HepG2 (cell line): ENCODE measurements around the gene SLC18A3. TPM values are rescaled to one million over a fixed set of nuclear protein-coding genes. Genes with fewer than 3 reads are reported as not detected.

Experiments used
- ARID2 ChIP-seq: sonication (generic); formaldehyde crosslinking; IDR thresholded peaks from 2 replicates; pipeline ENCODE4 v1.8.1; 2022; ENCODE audit warnings: mild to moderate bottlenecking, missing genetic modification reagents, borderline replicate concordance
- CHCHD3 ChIP-seq: sonication (generic); formaldehyde crosslinking; IDR thresholded peaks from 2 replicates; pipeline ENCODE4 v1.8.0; 2022; ENCODE audit warnings: mild to moderate bottlenecking, missing genetic modification reagents, moderate library complexity
- DNMT3B ChIP-seq: conservative IDR thresholded peaks from 2 replicates; pipeline ENCODE4 v1.6.1; 2016; ENCODE audit warnings: missing biosample characterization, control low read depth
- ETV5 ChIP-seq: IDR thresholded peaks from 2 replicates; pipeline ENCODE4 v1.6.1; 2018; ENCODE audit warnings: missing biosample characterization, missing genetic modification reagents, inconsistent platforms, borderline replicate concordance
- FOXC1 ChIP-seq: sonication (generic); formaldehyde crosslinking; IDR thresholded peaks from 2 replicates; pipeline ENCODE4 v1.8.0; 2022; ENCODE audit warnings: mild to moderate bottlenecking, missing genetic modification reagents, borderline replicate concordance
- FOXM1 ChIP-seq: sonication (generic); formaldehyde crosslinking; IDR thresholded peaks from 2 replicates; pipeline ENCODE4 v1.5.0; 2020; ENCODE audit warnings: missing genetic modification reagents
- HDAC6 ChIP-seq: fragments of 200-600 bp; sonication (generic); IDR thresholded peaks from 2 replicates; pipeline ENCODE4 v1.7.0; 2017; ENCODE audit warnings: mild to moderate bottlenecking, antibody characterized with exemption, low read length, low read depth
- HNRNPL ChIP-seq: fragments of 200-400 bp; formaldehyde crosslinking; IDR thresholded peaks from 2 replicates; pipeline ENCODE4 v1.6.1; 2017; ENCODE audit warnings: mild to moderate bottlenecking, low read depth, low read length
- PHB2 ChIP-seq: fragments of 450-650 bp; IDR thresholded peaks from 2 replicates; pipeline ENCODE4 v1.6.1; 2018; ENCODE audit not compliant: partially characterized antibody
- POLR2A ChIP-seq, 2 experiments: IDR thresholded peaks; 2 replicates each; pipeline ENCODE4 v1.6.1; 2011; ENCODE audit warnings: low read depth in 2 of 2, low read length in 2 of 2, mild to moderate bottlenecking in 1 of 2, moderate library complexity in 1 of 2; ENCODE audit not compliant: insufficient read depth in 1 of 2
- PRPF4 ChIP-seq: fragments of 200-400 bp; formaldehyde crosslinking; IDR thresholded peaks from 2 replicates; pipeline ENCODE4 v1.6.1; 2016; ENCODE audit warnings: low read length, low read depth; ENCODE audit not compliant: poor library complexity, severe bottlenecking
- SNAI1 ChIP-seq: sonication (generic); formaldehyde crosslinking; IDR thresholded peaks from 2 replicates; pipeline ENCODE4 v1.5.0; 2020; ENCODE audit warnings: mild to moderate bottlenecking, missing genetic modification reagents, borderline replicate concordance
- SOX5 ChIP-seq: IDR thresholded peaks from 2 replicates; pipeline ENCODE4 v1.6.1; 2016; ENCODE audit warnings: borderline replicate concordance
- TBX3 ChIP-seq: fragments of 450-650 bp; IDR thresholded peaks from 2 replicates; pipeline ENCODE4 v1.6.1; 2017; ENCODE audit warnings: antibody characterized with exemption, mild to moderate bottlenecking, inconsistent platforms, borderline replicate concordance
- TCF12 ChIP-seq, 2 experiments: fragments of 450-650 bp in 1 of 2; sonication (generic) in 1 of 2; formaldehyde crosslinking in 1 of 2; IDR thresholded peaks; 2 replicates each; pipeline versions ENCODE4 v1.6.1 to v1.8.0; 2017 to 2022; ENCODE audit warnings: antibody characterized with exemption in 1 of 2, mild to moderate bottlenecking in 1 of 2, missing genetic modification reagents in 1 of 2, moderate library complexity in 1 of 2
- TCF7L2 ChIP-seq: IDR thresholded peaks from 2 replicates; pipeline ENCODE4 v1.6.1; 2011; ENCODE audit warnings: mild to moderate bottlenecking, low read depth, low read length, moderate library complexity
- TFDP1 ChIP-seq: IDR thresholded peaks from 2 replicates; pipeline ENCODE4 v1.6.1; 2016; ENCODE audit warnings: missing compliant biosample characterization, missing genetic modification reagents, borderline replicate concordance
- TRIM22 ChIP-seq: fragments of 450-650 bp; IDR thresholded peaks from 2 replicates; pipeline ENCODE4 v1.6.1; 2017
- USF2 ChIP-seq, 2 experiments: sonication (generic) in 1 of 2; formaldehyde crosslinking in 1 of 2; IDR thresholded peaks; 2 replicates each; pipeline versions ENCODE4 v1.5.1 to v1.6.1; 2011 to 2020; ENCODE audit warnings: borderline replicate concordance in 1 of 2, low read depth in 1 of 2, low read length in 1 of 2, mild to moderate bottlenecking in 1 of 2, missing genetic modification reagents in 1 of 2, moderate library complexity in 1 of 2
- YEATS2 ChIP-seq: sonication (generic); formaldehyde crosslinking; IDR thresholded peaks from 2 replicates; pipeline ENCODE4 v1.4.0; 2020; ENCODE audit warnings: missing genetic modification reagents, borderline replicate concordance
- ZBTB14 ChIP-seq: sonication (generic); formaldehyde crosslinking; IDR thresholded peaks from 2 replicates; pipeline ENCODE4 v1.4.0; 2020; ENCODE audit warnings: missing genetic modification reagents
- ZNF10 ChIP-seq: sonication (generic); formaldehyde crosslinking; IDR thresholded peaks from 2 replicates; pipeline ENCODE4 v1.4.0; 2020; ENCODE audit warnings: mild to moderate bottlenecking, low read depth, missing genetic modification reagents, borderline replicate concordance
- ZNF24 ChIP-seq: fragments of 450-650 bp; IDR thresholded peaks from 2 replicates; pipeline ENCODE4 v1.6.1; 2017; ENCODE audit warnings: antibody characterized with exemption, mild to moderate bottlenecking
- ZNF264 ChIP-seq: sonication (generic); formaldehyde crosslinking; IDR thresholded peaks from 2 replicates; pipeline ENCODE4 v1.4.0; 2020; ENCODE audit warnings: missing genetic modification reagents
- ZNF670 ChIP-seq: sonication (generic); formaldehyde crosslinking; IDR thresholded peaks from 2 replicates; pipeline ENCODE4 v1.8.0; 2022; ENCODE audit warnings: mild to moderate bottlenecking, missing genetic modification reagents, borderline replicate concordance
- polyA plus RNA-seq, 8 experiments: library from polyadenylated mRNA; depleted of rRNA in 3 of 8; stranded (reverse) in 7 of 8; unstranded in 1 of 8; fragments of >200 nt; fragmentation: Illumina TruSeq in 4 of 8; extraction: Trizol in 4 of 8; gene quantifications; 2 replicates each; pipeline versions ENCODE4 v1.2.1 to v1.2.3, GENCODE V29; 2011 to 2016; ENCODE audit warnings: low read depth in 4 of 8, missing spikeins in 1 of 8, mixed read lengths in 1 of 8; ENCODE audit not compliant: insufficient read depth in 1 of 8
- total RNA-seq, 5 experiments: library from RNA; depleted of rRNA; stranded (reverse); fragments of >200 nt; fragmentation: Illumina TruSeq; extraction: Trizol; gene quantifications; 2 replicates each; pipeline ENCODE4 v1.2.3, GENCODE V29; 2016; ENCODE audit warnings: low read depth in 1 of 5

The SLC18A3 gene
- total and polyA plus RNA-seq, 2 of the 13 experiments (the other 11 are each of a cell fraction or from before 2014, with no cell fraction given) = not detected

GRCh38 chr10:49606981-49607535 lies 3.1 kb upstream of the SLC18A3 start (continued):
- no peak for TF ChIP-seq TFDP1
- no peak for TF ChIP-seq ZNF24
- TF ChIP-seq PHB2 = no peak
- peak; percentile 58; the same call in 1 of the 2 replicates for TF ChIP-seq CHCHD3 (CRISPR knock-in tag)
- peak; percentile 79; the same call in 1 of the 2 replicates for TF ChIP-seq FOXC1 (CRISPR knock-in tag)
- no peak for TF ChIP-seq ARID2
- no peak for TF ChIP-seq POLR2A (IDR thresholded peaks at IDR 0.05; ENCODE audit: insufficient read depth in 1 of 2, low read depth in 2 of 2, low read length in 2 of 2)
- no peak for TF ChIP-seq TCF7L2
- TF ChIP-seq HNRNPL = no peak
- TF ChIP-seq TBX3 = no peak
- no peak for TF ChIP-seq TRIM22
- TF ChIP-seq FOXM1 (CRISPR knock-in tag) = no peak
- TF ChIP-seq YEATS2 (CRISPR knock-in tag) = peak; percentile 34; the same call in 1 of the 2 replicates
- 0 out of 2 replicates have a peak, but pooled peaks have one; percentile 37 for TF ChIP-seq ETV5
- no peak for TF ChIP-seq ZBTB14 (CRISPR knock-in tag)
- TF ChIP-seq SOX5 (CRISPR knock-in tag) = 0 out of 2 replicates have a peak, but pooled peaks have one; percentile 18
- TF ChIP-seq HDAC6 = no peak
- no peak for TF ChIP-seq SNAI1 (CRISPR knock-in tag)
- no peak for TF ChIP-seq PRPF4
- no peak for TF ChIP-seq USF2 (IDR thresholded peaks at IDR 0.05; ENCODE audit: low read depth, low read length)
- TF ChIP-seq USF2 (CRISPR knock-in tag; IDR thresholded peaks at IDR 0.05; ENCODE audit: borderline replicate concordance) = no peak
- no peak for TF ChIP-seq ZNF10 (CRISPR knock-in tag)
- TF ChIP-seq DNMT3B (CRISPR knock-in tag) = no peak; the same call in 1 of the 2 replicates
- no peak for TF ChIP-seq ZNF670 (CRISPR knock-in tag)
- TF ChIP-seq TCF12 (IDR thresholded peaks at IDR 0.05) = no peak
- no peak for TF ChIP-seq TCF12 (CRISPR knock-in tag; IDR thresholded peaks at IDR 0.05)
- TF ChIP-seq ZNF264 (CRISPR knock-in tag) = no peak
